NCI-H446 treated with DMSO at 0.1 percent for 48 hours (cell line): ENCODE data around the gene ACER1.
"Not testable (repeated sequence)": the region's sequence is repeated elsewhere in the genome, so short reads cannot be mapped to it uniquely, and the experiment has no call there.

ENCODE experiments used
- DNase-seq: peaks from one replicate; lab custom pipeline; 2025; lab: John Stamatoyannopoulos, UW

ACER1 gene

DNA sequence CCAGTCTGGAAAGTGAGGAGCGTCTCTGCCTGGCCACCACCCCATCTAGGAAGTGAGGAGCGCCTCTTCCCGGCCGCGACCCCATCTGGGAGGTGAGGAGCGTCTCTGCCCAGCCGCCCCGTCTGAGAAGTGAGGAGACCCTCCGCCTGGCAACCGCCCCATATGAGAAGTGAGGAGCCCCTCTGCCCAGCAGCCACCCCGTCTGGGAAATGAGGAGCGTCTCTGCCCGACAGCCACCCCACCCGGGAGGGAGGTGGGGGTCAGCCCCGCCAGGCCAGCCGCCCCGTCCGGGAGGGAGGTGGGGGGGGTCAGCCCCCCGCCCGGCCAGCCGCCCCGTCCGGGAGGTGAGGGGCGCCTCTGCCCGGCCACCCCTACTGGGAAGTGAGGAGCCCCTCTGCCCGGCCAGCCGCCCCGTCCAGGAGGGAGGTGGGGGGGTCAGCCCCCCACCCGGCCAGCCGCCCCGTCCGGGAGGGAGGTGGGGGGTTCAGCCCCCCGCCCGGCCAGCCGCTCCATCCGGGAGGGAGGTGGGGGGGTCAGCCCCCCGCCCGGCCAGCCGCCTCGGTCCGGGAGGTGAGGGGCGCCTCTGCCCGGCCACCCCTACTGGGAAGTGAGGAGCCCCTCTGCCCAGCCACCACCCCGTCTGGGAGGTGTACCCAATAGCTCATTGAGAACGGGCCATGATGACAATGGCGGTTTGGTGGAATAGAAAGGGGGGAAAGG lies 22.1 kb upstream of the ACER1 start:
- not testable (repeated sequence) for DNase-seq

DNA sequence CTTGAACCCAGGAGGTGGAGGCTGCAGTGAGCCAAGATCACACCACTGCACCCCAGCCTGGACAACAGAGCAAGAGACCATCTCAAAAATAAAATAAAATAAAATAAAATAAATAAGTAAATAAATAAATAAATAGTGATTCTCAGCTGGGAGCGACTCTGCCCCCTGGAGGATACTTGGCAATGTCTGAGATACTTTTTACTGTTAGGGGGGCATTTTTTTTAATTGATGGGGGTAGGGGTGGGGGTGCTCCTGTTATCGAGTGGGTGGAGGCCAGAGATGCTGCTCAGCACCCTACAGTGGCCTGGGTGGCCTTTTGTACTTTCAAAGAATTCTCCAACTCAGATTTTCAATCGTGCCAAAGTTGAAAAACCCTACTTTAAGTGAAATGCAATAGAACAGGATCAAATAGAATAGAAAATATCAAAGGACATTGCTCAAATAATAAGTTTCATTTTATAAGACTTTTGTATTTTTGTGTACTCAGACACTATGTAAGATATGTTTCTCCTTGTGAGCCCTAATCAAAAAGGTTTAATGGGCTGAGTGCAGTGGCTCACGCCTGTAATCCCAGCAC lies 20.8 kb upstream of the ACER1 start:
- DNase-seq = no peak

DNA sequence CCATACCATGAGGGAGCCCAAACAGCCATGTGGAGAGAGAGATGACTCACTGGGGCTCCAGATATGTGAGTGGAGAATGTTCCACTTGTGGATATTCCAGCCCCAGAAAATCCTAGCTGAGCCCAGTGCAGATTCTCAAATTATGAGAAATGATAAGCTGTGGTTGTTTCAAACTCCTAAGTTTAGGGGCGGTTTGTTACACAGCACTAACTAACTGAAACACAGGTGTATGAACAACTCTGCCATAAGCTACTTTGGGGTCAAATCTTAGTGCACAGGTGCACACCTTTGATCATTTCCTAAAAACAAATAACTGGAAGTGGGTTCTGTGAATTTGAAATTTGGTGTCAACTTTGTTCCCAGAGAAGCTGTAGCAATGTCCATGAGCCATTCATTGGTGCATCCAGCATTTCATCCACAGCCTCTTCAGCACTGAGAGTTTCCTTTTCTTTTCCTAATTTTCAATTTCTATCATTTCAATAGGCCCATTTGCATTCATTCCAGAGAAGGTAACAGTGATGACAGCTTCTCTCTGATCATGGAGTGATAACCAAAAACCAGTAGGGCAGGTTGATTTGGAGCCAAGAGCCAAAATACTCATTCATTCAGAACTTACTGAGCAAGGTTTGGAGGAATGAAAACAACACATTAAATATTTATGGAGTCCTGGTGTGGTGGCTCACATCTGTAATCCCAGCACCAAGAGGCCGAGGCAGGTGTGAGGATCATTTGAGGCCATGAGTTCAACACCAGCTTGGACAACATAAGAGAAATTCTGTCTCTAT lies 19.2 kb upstream of the ACER1 start:
- no peak for DNase-seq

DNA sequence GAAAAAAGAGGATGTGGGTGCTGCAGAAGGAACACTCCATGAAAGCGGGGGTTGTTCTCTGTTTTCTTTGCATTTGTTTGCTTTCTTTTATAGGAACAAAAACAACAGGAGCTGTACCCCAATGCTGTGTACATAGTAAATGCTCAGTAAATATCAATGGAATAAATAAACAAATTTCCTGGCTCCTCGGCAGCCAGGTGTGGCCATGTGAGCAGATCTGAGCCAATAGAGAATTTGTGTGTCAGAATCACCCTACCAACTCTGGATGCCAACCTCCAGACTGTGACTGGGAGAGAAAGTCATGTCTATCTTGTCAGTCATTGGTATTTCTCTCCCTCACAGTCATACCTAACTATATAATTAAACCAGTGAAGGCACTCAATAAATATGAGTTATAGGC lies 17.3 kb upstream of the ACER1 start:
- no peak for DNase-seq

DNA sequence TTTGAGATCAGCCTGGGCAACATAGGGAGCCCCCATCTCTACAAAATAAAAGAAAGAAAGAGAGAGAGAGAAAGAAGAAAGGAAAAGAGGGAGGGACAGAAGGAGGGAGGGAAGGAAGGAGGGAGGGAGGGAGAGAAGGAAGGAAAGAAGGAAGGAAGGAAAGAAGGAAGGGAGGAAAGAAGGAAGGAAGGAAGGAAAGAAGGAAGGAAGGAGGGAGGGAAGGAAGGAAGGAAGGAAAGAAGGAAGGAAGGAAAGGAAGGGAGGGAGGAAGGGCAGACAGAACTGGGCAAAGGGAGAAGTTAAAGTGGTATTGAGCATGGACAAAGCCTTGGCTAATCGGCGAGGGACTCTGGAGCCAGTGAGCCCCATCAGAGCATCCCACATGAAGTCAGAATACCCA lies 15.9 kb upstream of the ACER1 start:
- not testable (repeated sequence) for DNase-seq

DNA sequence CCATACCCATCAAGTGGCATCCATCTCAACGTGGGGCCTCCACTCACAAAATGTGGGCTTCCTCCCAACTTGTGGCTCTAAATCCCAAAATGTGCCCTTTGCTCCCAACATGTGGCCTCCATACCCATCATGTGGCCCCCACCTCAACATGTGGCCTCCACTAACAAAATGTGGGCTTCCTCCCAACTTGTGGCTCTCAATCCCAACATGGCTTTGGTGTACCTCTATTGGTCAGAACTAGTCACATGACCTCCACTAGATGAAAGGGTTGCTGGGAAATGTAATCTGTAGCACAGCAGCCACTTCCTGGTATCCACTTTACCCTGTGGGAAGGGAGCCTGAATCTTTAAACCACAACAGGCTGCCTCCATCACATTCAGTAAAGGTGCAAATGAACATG lies 10.1 kb upstream of the ACER1 start:
- no peak for DNase-seq

DNA sequence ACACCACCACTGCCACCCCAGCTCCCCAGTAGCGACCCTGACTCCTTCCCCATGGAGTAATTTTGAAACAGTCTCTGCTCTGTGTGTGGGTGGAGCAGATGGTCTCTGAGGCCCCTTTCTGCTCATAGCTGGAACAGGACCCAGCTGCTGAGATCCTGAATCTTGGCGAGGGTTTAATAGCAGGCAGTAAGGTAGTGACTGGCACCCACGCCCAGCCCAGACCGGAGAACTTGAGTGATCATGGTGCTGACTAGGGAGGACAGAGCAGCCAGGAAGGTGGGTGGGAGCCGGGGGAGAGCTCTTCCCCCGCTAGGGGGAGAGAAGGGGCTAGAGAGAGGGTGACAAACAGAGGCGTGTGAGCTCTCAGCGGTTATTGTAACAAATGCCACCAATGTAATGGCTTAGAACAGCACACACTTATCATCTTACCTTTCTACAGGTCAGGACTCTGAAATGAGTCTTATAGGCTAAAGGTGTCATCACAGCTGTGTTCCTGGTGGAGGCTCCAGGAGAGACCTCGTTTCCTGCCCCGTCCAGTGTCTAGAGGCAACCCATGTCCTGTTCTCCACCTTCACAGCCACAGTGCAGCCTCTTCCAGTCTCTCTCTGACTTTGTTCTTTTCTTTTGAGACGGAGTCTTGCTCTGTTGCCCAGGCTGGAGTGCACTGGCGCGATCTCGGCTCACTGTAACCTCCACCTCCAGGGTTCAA lies 7.2 kb upstream of the ACER1 start:
- DNase-seq = no peak

DNA sequence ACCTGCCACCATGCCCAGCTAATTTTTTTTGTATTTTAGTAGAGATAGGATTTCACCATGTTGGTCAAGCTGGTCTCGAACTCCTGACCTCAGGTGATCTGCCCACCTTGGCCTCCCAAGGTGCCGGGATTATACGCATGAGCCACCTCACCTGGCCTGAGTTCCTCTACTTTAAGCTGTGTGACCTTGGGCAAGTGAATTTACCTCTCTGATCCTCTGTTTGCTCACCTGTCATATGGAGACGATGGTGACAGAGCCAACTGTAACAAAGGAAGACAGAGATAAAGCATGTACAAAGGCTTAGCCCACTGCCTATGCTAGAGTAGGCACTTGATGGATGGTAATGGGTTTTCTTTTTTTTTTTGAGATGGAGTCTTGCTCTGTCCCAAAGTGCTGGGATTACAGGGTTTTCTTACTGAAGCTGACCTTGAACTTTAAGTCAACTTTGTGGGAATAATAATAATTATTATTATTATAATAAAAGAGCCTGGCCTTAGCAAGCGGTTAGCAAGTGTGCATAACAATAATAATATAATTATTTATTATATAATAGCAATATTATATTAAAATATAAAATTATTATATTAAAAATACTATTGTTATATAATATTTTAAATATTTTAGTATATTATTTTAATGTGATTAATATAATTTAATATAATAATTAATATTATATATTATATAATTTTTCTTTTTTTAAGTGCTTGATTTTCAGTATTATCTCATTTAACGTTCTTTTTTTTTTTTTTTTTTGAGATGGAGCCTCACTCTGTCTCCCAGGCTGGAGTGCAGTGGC lies 1.3 kb upstream of the ACER1 start:
- DNase-seq = no peak

DNA sequence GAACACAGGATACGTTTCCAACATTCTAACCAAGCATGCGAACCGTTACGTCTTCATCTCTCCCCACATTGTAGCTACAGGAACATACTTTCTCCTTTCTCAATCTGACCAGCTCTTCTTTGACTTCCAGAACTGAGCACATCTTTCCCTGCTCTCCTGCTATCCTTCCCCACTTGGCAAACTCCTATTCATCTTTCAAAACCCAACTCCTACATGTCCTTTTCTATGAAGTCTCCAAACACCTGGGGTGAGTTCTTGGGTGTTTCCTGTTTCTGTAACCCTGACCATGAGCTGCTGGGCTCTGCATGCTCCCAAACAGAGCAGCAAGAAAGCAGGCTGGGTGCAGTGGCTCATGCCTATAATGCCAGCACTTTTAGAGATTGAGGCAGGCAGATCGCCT lies 6.6 kb downstream of the ACER1 start:
- DNase-seq = no peak

DNA sequence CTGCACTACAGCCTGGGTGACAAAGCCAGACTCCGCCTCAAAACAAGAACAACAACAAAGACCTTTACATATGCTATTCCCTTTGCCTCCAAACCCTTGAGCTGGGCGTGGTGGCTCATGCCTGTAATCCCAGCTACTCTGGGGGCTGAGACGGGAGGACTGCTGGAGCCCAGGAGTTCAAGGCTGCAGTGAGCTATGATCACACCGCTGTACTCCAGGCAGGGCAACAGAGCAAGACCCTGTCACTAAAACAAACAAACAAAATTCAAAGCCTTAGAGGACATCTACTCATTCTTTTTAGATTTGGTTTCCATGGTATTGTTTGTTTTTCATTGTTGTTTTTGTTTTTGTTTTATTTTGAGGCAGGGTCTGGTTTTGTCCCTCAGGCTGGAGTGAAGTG lies 7.8 kb downstream of the ACER1 start:
- DNase-seq = no peak

DNA sequence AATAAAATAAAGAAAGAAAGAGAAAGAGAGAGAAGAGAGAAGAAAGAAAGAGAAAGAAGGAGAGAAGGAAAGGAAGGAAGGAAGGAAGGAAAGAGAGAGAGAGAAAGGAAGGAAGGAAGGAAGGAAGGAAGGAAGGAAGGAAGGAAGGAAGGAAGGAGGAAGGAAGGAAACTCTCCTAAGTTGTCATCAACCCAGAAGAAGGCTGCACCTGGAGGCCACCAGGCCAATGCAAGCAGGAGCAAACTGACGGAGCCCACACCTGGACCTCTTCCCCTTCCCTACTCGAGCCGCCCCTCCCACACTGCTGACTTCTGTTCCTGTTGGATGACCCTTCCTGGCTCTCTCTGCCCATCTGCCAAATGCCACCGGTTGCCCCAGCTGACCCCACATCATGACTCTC lies 8.7 kb downstream of the ACER1 start:
- no peak for DNase-seq

DNA sequence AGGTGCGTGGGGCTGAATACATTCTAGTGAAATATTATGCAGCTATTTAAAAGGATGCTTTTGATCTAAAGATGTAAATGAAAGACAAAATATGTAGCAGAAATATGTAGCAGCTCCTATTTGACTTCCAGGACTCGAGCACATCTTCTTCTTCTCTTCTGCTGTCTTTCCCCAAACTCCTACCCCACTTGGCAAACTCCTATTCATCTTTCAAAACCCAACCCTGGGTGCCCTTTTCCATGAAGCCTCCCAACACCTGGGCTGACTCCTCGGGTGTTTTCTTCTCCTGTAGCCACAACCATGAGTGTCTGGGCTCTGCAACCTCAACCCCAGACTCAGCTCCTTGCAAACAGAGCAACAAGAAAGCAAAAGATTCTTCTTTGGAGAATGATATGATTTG lies 11.1 kb downstream of the ACER1 start:
- DNase-seq = no peak

DNA sequence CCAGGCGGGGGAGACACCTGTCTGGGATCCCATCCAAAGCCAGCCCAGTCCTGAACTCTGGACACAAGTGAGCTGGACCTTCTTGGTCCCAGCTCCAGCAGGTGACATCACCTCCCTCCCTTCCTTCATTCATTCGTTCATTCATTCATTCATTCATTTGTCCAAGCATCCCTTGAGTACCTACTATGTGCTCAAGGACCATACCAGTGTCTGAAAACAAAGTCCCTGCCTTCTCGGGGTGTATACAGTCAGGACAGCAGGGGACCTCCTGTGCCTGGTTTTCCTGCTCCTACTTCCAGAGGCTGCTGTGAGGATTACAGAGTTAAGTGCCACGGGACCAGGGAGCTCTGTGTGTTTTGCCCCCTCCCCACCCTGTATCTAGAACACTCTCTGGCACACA lies 14.0 kb downstream of the ACER1 start:
- DNase-seq = no peak

DNA sequence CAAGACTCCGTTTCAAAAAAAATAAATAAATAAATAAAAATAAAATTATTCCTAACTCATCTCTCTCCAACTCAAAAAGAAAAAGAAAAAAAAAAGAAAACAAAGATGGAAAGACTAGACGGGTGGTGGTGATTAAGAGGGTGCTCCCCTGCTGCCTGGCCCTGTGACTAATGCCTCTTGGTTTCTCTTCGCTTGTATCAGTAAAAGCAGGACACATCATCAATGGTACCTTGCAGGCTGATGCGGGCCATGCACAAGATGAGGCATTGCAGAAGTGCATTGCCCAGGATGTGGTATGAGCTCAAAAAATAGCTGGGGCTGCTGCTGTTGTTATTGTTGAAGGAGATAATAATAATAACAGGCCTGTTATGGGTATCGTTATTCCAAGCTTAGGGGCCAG lies 14.6 kb downstream of the ACER1 start:
- no peak for DNase-seq

DNA sequence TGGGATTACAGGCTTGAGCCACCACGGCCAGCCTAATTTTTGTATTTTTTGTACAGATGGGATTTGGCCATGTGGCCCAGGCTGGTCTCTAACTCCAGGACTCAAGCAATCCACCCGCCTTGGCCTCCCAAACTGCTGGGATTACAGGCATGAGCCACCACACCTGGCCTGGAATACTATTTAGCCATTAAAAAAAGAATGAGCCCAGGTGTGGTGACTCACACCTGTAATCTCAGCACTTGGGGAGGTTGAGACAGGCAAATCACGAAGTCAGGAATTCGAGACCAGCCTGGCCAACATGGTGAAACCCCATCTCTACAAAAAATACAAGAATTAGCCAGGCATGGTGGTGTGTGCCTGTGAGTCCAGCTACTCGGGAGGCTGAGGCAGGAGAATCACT lies 17.8 kb downstream of the ACER1 start:
- DNase-seq = not testable (repeated sequence)

DNA sequence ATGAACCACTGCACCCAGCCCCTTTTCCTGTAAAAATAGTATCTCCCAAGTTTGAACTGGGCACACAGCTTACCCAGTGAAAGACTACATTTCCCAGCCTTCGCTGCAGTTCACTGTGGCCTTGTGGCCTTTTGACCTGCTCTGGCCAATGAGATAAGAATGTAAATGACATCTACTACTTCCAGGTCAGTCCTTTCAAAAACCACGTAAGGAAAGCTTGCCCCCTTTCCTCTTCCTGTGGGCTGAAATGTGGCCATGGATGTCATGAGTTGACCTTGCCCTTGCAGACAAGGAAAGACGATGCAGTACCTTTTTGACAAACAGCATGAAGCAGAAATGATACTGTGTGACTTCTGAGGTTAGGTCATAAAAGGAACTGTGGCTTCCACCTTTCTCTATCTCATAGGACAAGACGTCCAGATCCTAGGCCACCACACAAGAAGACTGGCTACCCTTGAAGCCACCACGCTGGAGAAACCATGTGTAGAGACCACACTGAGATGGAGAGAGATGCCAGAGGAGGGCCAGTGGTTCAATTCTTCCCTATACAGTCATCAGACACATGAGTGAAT lies 19.9 kb downstream of the ACER1 start:
- DNase-seq = no peak

DNA sequence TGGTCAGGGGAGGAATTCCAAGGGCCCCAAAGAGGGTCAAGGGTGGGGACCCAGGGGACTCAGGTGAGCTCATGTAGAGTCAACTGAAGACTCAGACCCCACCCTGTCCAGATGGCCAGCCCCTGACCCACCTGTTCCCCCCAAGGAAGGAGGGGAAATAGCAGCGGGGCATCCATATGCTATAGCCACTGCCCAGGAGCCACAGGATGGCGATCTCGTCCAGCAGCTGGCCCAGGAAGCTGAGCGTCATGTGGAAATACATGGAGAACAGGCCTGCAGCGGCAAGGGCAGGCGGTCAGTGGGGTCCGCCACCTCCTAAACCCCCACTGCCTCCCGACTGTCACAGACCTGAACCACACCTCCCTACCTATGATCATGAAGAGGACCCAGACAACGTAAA lies 21.4 kb downstream of the ACER1 start:
- DNase-seq = no peak

DNA sequence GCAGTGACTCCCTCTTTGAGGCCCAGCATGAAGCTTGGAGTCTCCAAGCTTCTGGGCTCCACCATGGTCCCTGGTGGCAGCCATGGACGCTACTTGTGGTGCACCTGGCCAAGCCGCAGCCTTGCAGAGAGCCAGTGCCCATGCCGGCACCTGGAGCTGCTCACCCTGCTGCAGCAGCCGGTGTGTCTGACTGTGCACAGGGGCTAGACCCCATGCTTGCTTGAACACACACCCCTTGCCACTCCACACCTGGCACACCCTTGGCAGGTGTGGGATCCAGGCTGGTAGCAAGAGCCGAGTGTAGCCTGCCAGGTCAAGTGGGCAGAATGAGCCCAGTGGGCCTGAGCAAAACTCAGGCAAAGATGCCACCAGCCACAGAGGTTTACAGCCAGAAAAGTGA lies 35.0 kb downstream of the ACER1 start:
- DNase-seq = no peak

DNA sequence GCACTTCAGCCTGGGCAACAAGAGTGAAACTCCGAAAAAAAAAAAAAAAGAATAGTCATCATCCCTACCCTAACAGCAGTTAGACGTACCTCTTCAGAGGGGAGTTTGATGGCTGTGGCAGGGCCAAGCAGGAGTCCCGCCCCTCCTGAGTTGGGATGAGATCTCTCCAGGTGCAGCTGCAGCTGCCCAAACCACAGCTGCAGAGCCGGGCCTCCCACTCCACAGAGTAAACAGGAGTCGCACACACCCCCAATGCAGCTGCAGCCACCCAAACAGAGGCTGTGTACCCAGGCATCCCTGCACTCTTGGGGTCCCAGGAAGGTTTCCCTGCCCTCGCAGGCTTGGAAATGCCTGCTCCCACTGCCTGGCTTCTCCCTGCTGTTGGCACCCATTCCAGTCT lies 36.2 kb downstream of the ACER1 start:
- DNase-seq = no peak

DNA sequence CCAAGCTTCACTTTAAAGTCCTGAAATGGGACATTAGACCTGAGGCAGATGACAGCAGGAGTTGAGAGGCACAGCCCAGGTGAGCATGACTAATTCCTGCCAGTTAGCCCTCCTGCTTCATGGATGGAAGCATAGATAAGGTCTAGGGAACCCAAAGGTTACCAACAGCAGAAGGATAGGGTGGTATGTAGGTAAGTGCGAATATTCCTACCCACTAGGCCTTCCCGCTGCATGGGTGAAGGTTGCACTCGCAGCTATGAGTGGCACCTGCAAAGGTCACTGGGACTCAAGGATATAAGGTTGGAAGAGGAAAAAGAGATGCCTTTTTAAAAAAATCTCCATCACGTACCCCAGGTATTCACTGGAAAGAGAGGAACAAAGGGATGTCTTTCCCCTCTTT lies 41.4 kb downstream of the ACER1 start:
- DNase-seq = no peak

DNA sequence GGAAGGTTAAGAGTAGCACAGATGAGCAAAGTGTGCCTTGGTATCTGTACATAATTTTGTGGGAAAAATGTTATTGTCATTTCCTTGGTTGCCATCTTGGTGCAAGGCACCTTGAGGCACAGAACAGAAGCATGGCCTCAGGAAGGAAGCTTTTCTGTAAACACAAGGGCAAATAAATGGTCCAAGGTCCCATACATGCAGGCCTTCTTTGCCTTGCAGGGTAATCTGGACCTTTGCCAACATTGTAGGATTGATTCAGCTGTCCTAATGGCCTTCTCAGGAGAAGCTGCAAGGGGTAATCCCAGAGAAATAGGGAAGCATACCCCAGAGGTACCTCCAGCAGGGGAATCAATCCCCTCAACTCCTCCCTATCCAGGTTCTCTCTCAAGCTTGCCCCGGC lies 44.7 kb downstream of the ACER1 start:
- no peak for DNase-seq
